DMS53 (cell line): ENCODE data around the gene RPLP2.

Experiments used
- DNase-seq: peaks from one replicate; lab custom pipeline; 2025; lab: John Stamatoyannopoulos, UW

Gene RPLP2

GRCh38 chr11:824292-824880, 14.6 kb downstream of the RPLP2 start:
- peak; percentile 98 for DNase-seq

GRCh38 chr11:824942-825341, 15.2 kb downstream of the RPLP2 start:
- DNase-seq = peak; percentile 86

- peak; percentile 62 for DNase-seq
These were observed 15.8 kb downstream of the RPLP2 start for GRCh38 chr11:825366-826226.

- no peak for DNase-seq
These were observed 16.5 kb downstream of the RPLP2 start for GRCh38 chr11:826227-826621.

- no peak for DNase-seq
These were observed 17.0 kb downstream of the RPLP2 start for GRCh38 chr11:826836-827145.

- peak; percentile 93 for DNase-seq
These were observed 17.6 kb downstream of the RPLP2 start for GRCh38 chr11:827146-827896.

- no peak for DNase-seq
These were observed 18.1 kb downstream of the RPLP2 start, which contains the start of gene CRACR2B for GRCh38 chr11:827897-828192. Gene CRACR2B, plus strand, starts transcription at chr11:827919. Its CDS starts 689 bp downstream, at chr11:828608.

- no peak for DNase-seq
These were observed 18.9 kb downstream of the RPLP2 start for GRCh38 chr11:828506-829175.

GRCh38 chr11:829176-829846, 19.5 kb downstream of the RPLP2 start:
- DNase-seq = peak; percentile 86

- peak; percentile 86 for DNase-seq
These were observed 20.1 kb downstream of the RPLP2 start for GRCh38 chr11:829847-830294.

GRCh38 chr11:830295-831117, 20.7 kb downstream of the RPLP2 start:
- peak; percentile 97 for DNase-seq

- DNase-seq = peak; percentile 72
These were observed 21.5 kb downstream of the RPLP2 start for GRCh38 chr11:831118-831864.

GRCh38 chr11:831961-832528, 22.3 kb downstream of the RPLP2 start:
- DNase-seq = no peak

- DNase-seq = peak; percentile 90
These were observed 22.9 kb downstream of the RPLP2 start, which contains the start of gene CD151 for GRCh38 chr11:832529-833113. Gene CD151, plus strand, starts transcription at chr11:832952. Its CDS starts 3,118 bp downstream, at chr11:836070.

GRCh38 chr11:833114-833791, 23.5 kb downstream of the RPLP2 start:
- peak; percentile 90 for DNase-seq

- no peak for DNase-seq
These were observed 24.1 kb downstream of the RPLP2 start for GRCh38 chr11:833849-834311.

GRCh38 chr11:834371-835316, 24.9 kb downstream of the RPLP2 start:
- DNase-seq = peak; percentile 51
